Measurements from ENCODE around the gene CANX. TPM values are rescaled to one million over a fixed set of nuclear protein-coding genes. Genes with fewer than 3 reads are reported as not detected.
"Not testable (repeated sequence)": the region's sequence is repeated elsewhere in the genome, so short reads cannot be mapped to it uniquely, and the experiment has no call there.

Gene CANX
- total RNA-seq, 1 donor from 2014 or later: 542 TPM

DNA sequence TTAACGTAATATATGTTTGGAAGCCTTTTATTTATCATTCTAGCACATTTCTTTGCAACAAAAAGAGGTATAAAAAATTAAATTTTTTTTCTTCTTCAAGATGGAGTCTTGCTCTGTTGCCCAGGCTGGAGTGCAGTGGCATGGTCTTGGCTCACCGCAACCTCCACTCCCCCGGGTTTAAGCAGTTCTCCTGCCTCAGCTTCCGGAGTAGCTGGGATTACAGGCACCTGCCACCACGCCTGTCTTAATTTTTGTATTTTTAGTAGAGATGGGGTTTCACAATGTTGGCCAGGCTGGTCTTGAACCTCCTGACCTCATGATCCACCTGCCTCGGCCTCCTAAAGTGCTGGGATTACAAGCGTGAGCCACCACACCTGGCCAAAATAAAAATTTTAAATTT lies 45.3 kb downstream of the CANX start:
- DNase-seq (ENCODE audit: low spot score); intact Hi-C loops (cut with DNase I): not testable (repeated sequence)

DNA sequence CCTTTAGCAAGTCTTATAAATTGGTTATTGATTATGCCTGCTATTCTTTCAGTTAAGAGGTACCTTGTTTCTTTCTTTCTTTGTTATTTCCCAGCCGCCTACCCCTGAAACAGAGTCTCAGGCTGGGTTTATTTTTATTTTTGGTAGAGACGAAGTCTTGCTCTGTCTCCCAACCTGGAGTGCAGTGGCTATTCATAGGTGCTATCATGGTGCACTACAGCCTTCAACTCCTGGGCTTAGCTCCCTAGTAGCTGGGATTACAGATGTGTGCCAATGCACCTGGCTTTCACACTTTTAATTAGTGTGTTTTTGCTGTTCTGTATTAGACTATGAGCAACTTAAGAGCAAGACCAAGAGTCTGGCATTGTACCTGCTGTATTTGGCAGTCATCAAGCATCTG lies 48.1 kb downstream of the CANX start:
- intact Hi-C loops (cut with DNase I): no loop called here
- no peak for DNase-seq (ENCODE audit: low spot score)

DNA sequence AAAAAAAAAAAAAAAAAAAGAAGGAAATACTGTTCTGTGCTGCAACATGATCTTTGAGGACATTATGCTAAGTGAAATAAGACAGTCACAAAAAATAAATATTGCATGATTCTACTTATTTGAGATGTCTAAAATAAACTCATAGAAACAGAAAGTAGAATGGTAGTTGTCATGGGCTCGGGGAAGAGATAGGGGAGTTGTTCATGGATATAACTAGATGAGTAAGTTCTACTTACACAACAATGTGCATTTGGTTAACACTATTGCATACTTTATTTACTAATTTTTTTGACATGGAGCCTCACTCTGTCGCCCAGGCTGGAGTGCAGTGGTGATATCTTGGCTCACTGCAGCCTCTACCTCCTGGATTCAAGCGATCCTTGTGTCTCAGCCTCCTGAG lies 49.0 kb downstream of the CANX start:
- no peak for DNase-seq (ENCODE audit: low spot score)
- intact Hi-C loops (cut with DNase I): no loop called here

DNA sequence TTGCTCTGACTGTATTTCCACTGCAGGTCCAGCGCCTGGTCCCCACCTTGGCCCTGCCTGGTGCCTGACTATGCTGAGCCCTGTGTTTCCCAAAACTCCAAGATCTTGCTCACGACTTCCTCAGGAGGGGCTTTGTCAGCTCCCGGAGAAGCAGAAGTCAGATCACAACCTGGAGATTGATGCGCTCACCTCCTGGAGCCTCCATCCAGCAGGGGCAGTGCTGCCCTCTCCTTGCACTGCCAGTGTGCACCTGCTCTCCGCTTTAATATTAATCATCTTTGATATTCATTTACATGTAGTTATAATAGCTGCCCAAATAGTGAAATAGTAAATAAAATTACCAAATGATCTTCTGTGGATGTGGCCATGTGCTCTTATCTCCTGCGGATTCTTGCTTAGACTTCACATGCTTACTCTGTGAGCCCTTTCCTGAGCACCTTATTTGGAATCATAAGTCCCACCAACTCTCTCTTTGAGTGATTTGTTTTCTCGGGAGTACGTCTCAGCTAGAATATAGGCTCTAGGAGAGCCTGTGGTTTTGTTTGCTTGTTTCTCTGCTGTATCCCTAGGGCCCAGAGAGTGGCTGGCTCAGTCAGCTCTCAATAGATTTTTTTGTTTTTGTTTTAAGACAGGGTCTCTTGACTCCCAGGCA lies 51.2 kb downstream of the CANX start:
- no peak for DNase-seq (ENCODE audit: low spot score)
- intact Hi-C loops (cut with DNase I): no loop called here

DNA sequence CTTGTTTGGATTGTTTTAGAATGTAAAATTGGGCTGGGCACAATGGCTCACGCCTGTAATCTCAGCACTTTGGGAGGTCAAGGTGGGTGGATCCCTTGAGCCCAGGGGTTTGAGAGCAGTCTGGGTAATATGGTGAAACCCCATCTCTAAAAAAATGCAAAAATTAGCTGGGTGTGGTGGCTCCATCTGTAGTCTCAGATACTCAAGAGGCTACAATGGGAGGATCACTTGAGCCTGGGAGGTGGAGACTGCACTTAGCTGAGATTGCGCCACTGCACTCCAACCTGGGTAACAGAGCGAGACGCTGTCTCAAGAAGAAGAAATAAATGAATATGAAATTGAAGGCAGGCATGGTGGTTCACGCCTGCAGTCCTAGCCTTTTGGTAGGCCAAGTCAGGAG lies 55.2 kb downstream of the CANX start:
- intact Hi-C loops (cut with DNase I): no loop called here
- DNase-seq (ENCODE audit: low spot score): no peak

DNA sequence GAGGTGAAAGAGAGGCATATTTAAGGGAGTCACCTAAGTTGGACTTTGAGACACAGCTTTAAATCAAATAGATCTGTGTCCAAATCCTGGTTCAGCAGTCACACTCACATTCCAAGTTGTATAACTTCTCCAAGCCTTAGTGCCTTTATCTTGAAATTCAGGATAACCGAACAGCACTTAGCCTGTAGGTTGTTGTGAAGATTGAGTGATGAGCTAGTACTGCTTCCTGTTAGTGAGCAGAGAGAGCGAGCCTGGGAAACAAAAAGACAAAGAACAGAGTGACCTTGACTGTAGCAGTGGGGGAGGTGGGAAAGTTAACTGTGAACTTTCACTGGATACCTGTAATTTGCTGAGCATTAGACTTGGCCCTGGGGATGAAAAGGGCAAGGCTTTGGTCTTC lies 56.3 kb downstream of the CANX start:
- no peak for DNase-seq (ENCODE audit: low spot score)
- intact Hi-C loops (cut with DNase I): no loop called here

DNA sequence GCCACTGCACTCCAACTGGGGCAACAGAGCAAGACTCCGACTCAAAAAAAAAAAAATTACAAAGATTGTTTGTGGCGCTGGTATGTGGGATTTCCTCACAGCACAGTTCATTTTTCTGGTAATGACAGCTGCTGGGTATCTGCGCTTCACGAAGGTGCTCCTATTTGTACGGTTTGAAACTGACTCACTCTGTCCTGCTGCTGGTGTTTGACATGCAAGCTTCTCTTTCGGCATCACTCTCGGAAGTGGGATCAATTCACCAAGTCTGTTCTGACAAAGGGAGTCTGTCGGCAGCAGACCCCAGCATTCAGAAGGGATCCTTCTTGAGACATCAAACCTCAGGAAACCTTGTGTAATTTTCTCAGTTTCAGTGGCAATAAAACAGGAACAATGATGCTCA lies 60.2 kb downstream of the CANX start:
- intact Hi-C loops (cut with DNase I): no loop called here
- peak; percentile 64 for DNase-seq (ENCODE audit: low spot score)

DNA sequence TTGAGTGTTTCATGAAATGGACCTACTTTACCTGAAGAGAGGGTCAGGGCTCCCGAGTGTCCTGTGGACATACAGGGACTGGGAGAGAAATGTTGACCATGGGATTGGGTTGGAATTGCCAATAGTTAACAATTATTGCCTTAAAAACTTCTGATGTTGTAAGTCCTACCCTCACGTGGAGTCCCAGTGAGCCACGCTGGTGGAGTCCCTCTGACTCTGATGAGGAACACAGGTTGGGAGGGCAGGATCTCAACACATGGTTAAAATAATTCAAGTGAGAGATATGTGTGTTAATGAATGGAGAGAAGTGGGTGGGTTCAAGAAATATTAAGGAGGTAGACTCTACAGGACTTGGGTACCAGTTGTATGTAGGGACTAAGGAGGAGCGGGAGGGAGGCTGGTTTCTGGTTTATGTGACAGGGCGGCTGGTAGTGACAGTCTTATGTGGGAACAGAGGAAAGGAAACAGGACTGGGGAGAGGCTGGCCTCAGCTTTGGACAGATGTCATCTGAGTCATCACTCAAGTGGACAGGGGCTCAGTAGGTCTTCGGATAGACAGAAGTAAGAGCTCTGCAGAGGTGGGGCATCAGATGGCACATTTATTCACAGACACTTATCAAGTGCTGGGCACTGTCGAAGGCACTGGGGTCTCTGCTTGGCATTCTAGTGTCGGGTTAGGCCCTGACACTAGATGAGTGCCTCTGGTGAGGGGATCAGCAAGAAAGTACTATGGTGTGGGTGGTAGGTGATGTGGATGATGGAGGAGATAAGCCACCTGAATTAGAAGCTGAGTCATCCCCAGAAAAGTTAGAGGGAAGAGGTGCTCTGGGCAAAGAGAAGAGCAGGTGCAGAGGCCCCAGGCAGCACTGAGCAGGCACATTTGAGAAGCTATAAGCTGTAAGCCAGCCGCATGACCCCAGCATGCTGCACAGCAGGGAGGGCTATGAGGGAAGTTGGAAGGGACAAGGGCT lies 61.1 kb downstream of the CANX start:
- intact Hi-C loops (cut with DNase I): loop anchor here (5.0 kb wide), 1 partner anchor 698 kb away; the partner anchor contains the start of gene ZNF354C
- DNase-seq (ENCODE audit: low spot score): peak; percentile 65

DNA sequence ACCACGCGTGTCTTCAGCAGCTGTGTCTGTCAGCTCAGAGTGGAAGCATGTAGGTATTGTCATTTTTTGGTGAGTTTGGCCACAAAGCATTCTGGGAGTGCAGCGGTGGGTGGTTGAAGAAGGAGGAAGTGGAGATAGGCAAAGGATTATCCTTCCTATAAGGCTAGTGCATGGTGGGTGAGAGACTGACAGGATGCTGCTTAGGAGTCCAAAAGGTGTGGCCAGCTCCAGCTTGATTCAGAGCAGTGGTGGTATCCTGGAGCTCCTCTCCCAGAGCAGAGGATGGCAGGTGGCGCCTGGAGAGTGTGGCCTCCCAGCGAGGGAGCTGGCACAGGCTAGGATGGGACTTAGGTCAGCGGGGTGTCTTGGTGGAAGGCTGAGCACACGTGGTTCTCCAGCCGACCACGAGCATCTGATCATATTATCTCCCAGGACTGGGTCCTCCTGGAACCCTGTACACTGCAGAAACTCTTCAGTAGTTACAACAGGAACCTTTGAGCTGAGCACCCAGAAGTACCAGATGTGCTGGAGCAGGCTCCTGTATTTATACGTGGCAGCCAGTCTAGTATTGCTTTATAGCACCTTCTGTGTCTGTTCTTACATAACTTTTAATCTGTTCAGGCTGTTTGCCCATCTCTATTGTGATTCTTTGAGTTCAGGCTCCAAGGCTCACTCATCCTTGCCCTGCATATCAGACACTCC lies 63.5 kb downstream of the CANX start:
- peak; percentile 71 for DNase-seq (ENCODE audit: low spot score)
- intact Hi-C loops (cut with DNase I): loop anchor here (5.0 kb wide), 1 partner anchor 700 kb away; the partner anchor contains the start of gene ZNF354C

DNA sequence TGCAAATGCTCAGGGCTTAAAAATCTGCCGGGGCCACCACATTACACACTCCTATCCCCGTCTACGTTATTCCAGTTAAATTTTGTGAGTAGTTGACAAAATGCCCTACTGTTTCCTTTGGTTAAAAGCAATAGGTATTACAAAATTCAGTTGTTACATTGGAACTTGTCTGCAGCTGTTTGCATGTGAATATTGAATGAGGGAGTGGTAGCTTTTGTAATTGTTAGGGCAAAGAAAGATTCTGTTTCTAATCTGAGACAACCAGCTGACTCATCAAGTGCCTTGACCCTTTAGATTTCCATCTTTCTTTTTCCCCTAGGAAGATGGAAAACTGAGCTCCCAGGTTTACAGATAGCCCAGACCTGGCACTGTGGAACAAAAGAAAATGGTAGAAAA lies 64.0 kb downstream of the CANX start:
- intact Hi-C loops (cut with DNase I): loop anchor here (5.0 kb wide), 1 partner anchor 700 kb away; the partner anchor contains the start of gene ZNF354C
- no peak for DNase-seq (ENCODE audit: low spot score)

DNA sequence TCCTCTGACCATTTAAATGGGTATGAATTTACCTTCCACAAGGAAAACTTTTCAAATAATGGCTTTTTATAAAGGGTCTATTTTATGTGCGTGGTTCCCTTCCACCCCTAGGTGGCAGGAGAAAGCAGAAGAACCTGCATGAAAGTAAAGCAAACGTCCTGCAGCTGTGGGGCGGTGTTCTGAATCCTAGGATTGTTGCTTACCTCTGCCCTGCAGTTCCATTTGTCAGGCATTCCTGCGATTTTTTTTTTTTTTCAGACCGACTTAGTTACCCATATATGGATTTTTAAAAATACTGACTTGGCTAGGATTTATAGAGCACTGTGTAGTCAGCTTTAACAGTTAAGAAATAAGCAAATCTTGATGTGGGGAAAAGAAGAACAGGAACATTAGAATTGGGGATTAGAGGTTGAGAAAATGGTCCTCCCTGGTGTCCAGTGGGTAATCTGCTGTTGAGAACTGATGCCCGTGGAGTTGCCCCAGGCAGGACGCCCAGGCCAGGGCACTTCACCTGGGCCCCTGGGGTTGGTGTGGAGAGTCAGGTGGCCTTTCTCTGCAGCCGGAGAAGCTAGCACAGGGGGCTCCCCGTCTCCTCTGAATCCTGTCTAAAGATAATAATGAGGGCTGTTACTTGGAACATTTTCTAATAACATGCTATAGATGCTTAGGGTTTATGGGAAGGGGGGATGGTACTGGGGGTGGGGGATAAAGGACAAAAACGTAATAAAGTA lies 64.6 kb downstream of the CANX start:
- DNase-seq (ENCODE audit: low spot score): no peak
- intact Hi-C loops (cut with DNase I): loop anchor here (5.0 kb wide), 1 partner anchor 701 kb away; the partner anchor contains the start of gene ZNF354C

DNA sequence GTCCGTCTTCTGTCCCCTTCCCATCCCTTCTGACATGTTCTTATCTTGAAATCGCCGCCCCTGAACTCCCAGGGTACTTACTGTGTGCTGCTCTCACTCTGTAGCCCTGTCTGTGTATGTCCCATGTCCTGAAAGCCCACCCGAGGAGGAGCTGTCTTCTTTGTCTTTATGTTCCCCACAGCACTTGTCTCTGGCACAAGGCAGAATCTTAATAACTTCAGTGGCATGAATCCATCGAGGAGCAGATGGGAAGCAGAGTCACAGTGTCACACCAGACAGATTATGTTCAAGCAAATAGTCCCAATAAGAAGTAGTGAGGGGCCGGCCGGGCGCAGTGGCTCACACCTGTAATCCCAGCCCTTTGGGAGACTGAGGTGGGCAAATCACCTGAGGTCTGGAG lies 65.3 kb downstream of the CANX start:
- intact Hi-C loops (cut with DNase I): loop anchor here (1.0 to 5.0 kb wide), 2 partner anchors 32 to 702 kb away; partner anchors contain the start of gene ZNF354C
- no peak for DNase-seq (ENCODE audit: low spot score)

DNA sequence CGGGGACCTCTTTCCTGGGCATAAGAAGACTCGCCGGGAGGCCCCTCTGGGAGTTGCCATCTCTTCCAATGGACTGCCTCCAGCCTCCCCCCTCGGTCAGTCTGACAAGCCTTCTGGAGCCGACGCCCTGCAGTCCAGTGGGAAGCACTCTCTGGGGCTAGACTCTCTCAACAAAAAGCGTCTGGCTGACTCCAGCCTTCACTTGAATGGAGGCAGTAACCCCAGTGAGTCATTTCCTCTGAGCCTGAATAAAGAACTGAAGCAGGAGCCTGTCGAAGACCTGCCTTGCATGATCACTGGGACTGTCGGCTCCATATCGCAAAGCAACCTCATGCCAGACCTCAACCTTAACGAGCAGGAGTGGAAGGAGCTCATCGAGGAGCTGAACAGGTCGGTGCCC lies 66.6 kb downstream of the CANX start:
- no peak for DNase-seq (ENCODE audit: low spot score)
- intact Hi-C loops (cut with DNase I): no loop called here

DNA sequence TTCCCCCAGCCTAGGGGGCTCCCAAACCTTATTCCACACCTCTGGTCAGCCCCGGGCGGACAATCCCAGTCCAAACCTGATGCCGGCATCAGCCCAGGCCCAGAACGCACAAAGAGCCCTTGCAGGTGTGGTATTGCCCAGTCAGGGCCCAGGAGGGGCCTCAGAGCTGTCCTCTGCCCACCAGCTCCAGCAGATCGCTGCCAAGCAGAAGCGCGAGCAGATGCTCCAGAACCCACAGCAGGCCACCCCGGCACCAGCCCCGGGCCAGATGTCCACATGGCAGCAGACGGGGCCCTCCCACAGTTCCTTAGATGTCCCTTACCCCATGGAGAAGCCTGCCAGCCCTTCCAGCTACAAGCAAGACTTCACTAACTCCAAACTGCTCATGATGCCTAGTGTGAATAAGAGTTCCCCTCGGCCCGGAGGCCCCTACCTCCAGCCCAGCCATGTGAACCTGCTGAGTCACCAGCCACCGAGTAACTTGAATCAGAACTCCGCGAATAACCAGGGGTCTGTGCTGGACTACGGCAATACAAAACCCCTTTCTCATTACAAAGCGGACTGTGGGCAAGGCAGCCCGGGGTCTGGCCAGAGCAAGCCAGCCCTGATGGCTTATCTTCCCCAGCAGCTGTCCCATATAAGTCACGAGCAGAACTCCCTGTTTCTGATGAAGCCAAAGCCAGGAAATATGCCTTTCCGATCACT lies 67.4 kb downstream of the CANX start:
- no peak for DNase-seq (ENCODE audit: low spot score)
- intact Hi-C loops (cut with DNase I): no loop called here

DNA sequence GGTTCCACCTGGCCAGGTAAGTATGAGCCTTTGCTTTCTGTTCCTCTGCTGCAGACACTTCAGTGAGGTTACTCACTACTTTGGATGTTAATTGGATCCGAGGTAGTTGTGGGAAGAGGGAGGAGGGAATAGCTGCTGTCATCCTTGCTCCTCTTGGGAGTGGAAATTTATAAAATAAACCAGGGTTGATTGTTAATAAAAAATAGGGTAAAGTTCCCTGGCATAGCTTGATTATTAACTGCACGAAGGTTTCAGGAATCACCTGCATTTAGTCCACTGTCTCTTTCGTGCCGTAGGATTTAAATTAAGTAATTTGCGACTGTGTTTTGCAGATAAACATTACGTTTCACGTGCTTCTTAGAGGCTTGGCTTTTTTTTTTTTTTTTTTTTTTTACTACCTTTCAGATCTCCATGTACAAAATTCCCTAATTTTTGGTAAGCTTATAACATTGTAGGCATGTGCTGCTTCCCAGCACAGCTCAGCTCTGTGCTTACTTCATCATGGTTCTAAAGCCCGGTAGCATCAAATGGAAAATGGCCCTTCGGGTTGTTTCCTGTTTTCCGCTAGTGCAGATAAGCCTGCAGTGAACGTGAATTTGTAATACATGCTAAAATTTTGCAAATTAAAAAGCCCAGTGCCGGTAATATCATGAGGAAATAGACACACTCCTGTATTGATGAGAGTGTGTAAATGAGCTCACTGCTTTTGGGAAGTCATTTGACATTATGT lies 68.1 kb downstream of the CANX start:
- no peak for DNase-seq (ENCODE audit: low spot score)
- intact Hi-C loops (cut with DNase I): no loop called here

DNA sequence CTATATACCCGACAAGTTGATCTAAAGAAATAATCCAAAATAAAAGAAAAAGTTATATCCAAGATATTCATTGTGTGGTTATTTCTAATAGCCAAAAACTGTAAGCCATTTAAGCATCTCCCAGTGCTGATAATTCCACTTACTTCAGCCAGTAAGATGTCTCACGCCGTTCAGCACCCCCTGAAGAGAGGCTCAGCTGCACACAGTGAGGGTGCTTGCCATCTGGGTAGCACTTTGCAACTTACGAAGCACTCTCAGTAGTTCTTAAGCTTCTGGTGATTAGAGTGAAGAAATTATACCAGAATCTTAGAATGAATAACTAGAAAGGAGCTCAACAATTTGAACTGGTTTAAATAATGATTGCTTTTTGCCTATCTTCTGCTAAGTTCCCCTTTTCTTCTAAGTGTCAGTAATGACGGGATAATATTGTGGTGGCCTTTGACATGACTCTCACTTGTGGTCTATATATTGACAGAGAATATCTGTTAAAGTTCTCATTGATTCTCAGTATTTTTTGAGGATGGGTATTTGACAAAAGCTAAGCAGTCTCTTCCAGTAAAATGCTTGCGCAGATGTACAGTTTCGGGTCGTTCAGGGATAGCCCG lies 68.8 kb downstream of the CANX start:
- DNase-seq (ENCODE audit: low spot score): no peak
- intact Hi-C loops (cut with DNase I): no loop called here

DNA sequence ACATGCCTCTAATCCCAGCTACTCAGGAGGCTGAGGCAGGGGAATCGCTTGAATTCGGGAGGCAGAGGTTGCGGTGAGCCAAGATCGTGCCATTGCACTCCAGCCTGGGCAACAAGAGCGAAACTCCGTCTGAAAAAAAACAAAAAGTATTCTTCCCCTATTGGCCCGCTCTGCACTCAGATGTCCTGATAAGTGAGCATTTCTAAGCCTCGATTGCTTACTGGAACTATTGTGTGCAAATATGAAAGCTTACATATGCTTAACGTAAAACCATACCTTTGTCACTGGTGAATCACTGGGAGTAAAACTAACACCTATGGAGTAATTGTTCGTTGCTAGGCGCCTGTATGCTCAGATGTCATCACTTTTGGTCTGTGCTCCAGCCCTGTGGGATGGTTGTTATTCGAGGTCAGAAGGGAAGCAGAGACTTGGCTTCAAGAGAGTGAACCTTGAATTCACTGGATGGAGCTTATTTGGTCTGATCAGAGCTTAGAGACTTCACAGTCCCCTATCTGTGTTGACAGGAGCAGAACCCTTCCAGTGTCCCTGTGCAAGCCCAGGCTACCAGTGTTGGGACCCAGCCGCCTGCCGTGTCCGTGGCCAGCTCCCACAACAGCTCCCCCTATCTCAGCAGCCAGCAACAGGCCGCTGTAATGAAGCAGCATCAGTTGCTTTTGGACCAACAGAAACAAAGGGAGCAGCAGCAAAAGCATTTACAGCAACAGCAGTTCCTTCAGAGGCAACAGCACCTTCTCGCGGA lies 69.7 kb downstream of the CANX start:
- intact Hi-C loops (cut with DNase I): no loop called here
- DNase-seq (ENCODE audit: low spot score): no peak
